K562 (cell line): Measurements from ENCODE around the gene ADRB2. TPM values are rescaled to one million over a fixed set of nuclear protein-coding genes. Genes with fewer than 3 reads are reported as not detected.

Experiments
- ATAC-seq: fragments of 200-7000 bp; cut with Tn5 transposase; 3 replicates; pipeline ENCODE4 v1.9.1; 2020; ENCODE audit warnings: moderate library complexity
- BruUV-seq: library from RNA; stranded (reverse); fragments of 400-500 nt; replicated peaks from 2 replicates; lab custom pipeline; 2021; lab: Mats Ljungman, UMichigan
- CTCF ChIA-PET: fragments of 300-600 bp; formaldehyde crosslinking; extraction: SDS; loops from one replicate; lab custom pipeline; 2021; ENCODE audit warnings: low intra/inter-chr PET ratio; lab: Yijun Ruan, JAX
- POLR2A ChIA-PET: fragments of 300-600, 350-650 bp; sonication (Branson Sonifier 250); formaldehyde crosslinking; extraction: SDS; loops from one replicate; lab custom pipeline; 2021; ENCODE audit warnings: antibody characterized with exemption, inconsistent platforms; lab: Yijun Ruan, JAX
- DNase-seq, 4 experiments: peaks; one replicate each; pipeline versions ENCODE4 v3.0.0 to v3.0.0-alpha.2; 2011 to 2018; ENCODE audit warnings: low spot score in 3 of 4, mixed read lengths in 3 of 4; ENCODE audit errors: extremely low read depth in 1 of 4
- FAIRE-seq: peaks from 2 replicates; lab custom pipeline; 2011; peaks lifted over from hg19 to GRCh38; lab: Jason Lieb, UNC
- H2AFZ ChIP-seq: 2 replicates; pipeline ENCODE4 v1.6.0; 2011; ENCODE audit warnings: low read depth, low read length, control low read depth, inconsistent platforms
- H3K27ac ChIP-seq: fragments of 200-600 bp; 3 replicates; pipeline ENCODE4 v1.8.0; 2011; ENCODE audit warnings: low read depth, mild to moderate bottlenecking, control low read depth, inconsistent platforms, low read length, moderate library complexity, mixed read lengths; ENCODE audit errors: extremely low read depth
- H3K27me3 ChIP-seq, 2 experiments: fragments of 300-600 bp in 1 of 2; 2 replicates in 1 of 2; 3 replicates in 1 of 2; pipeline versions ENCODE4 v1.6.0 to v1.8.0; 2011; ENCODE audit warnings: inconsistent platforms in 2 of 2, low read length in 2 of 2, mild to moderate bottlenecking in 1 of 2, mixed read lengths in 1 of 2, moderate library complexity in 1 of 2; ENCODE audit not compliant: control insufficient read depth in 2 of 2, insufficient read depth in 2 of 2
- H3K36me3 ChIP-seq: fragments of 300-600 bp; 3 replicates; pipeline ENCODE4 v1.8.0; 2011; ENCODE audit warnings: mild to moderate bottlenecking, low read length, inconsistent platforms; ENCODE audit not compliant: control insufficient read depth, insufficient read depth
- H3K4me1 ChIP-seq, 2 experiments: fragments of 200-600 bp in 1 of 2; replicated peaks in 1 of 2; 2 replicates in 1 of 2; 3 replicates in 1 of 2; pipeline versions ENCODE4 v1.5.1 to v1.8.0; 2011; ENCODE audit warnings: inconsistent platforms in 2 of 2, low read length in 2 of 2, mild to moderate bottlenecking in 1 of 2, mixed read lengths in 1 of 2, moderate library complexity in 1 of 2; ENCODE audit not compliant: control insufficient read depth in 2 of 2, insufficient read depth in 2 of 2
- H3K4me2 ChIP-seq: 2 replicates; pipeline ENCODE4 v1.6.1; 2011; ENCODE audit warnings: low read length, control low read depth, inconsistent platforms, mixed read lengths; ENCODE audit not compliant: insufficient read depth
- H3K4me3 ChIP-seq: fragments of 200-600 bp; sonication (generic), shearing (Covaris generic); 2 replicates; pipeline ENCODE4 v1.5.1; 2016; ENCODE audit warnings: control low read depth, inconsistent platforms
- H3K79me2 ChIP-seq: fragments of 200-600 bp; 3 replicates; pipeline ENCODE4 v1.8.0; 2011; ENCODE audit warnings: low read length, inconsistent platforms; ENCODE audit not compliant: control insufficient read depth, insufficient read depth
- H3K9ac ChIP-seq, 2 experiments: 2 replicates each; pipeline versions ENCODE4 v1.6.0 to v1.6.1; 2011; ENCODE audit warnings: low read depth in 2 of 2, low read length in 2 of 2, control low read depth in 1 of 2, inconsistent platforms in 1 of 2, mild to moderate bottlenecking in 1 of 2, mixed read lengths in 1 of 2; ENCODE audit not compliant: insufficient read depth in 1 of 2
- H3K9me1 ChIP-seq: one replicate; pipeline ENCODE4 v1.6.0; 2011; ENCODE audit warnings: inconsistent platforms, mild to moderate bottlenecking, low read length, moderate library complexity; ENCODE audit not compliant: control insufficient read depth, insufficient read depth
- H3K9me3 ChIP-seq: replicated peaks from 2 replicates; pipeline ENCODE4 v1.5.1; 2011; ENCODE audit warnings: low read depth, low read length, inconsistent platforms; ENCODE audit not compliant: control insufficient read depth, insufficient read depth
- H4K20me1 ChIP-seq: replicated peaks from 2 replicates; pipeline ENCODE4 v1.6.1; 2011; ENCODE audit warnings: low read length, inconsistent platforms, mixed read lengths; ENCODE audit not compliant: control insufficient read depth, insufficient read depth
- CBX3 ChIP-seq, 2 experiments: IDR thresholded peaks; 1 replicate in 1 of 2; 2 replicates in 1 of 2; pipeline ENCODE4 v1.6.1; 2012; ENCODE audit warnings: inconsistent platforms in 2 of 2, low read length in 2 of 2, borderline replicate concordance in 1 of 2, control low read depth in 1 of 2
- DPF2 ChIP-seq: fragments of 450-650 bp; IDR thresholded peaks from 2 replicates; pipeline ENCODE4 v1.6.1; 2016
- GTF2F1 ChIP-seq: IDR thresholded peaks from 2 replicates; pipeline ENCODE4 v1.6.1; 2011; ENCODE audit warnings: low read depth, low read length, improper control_type of control experiment
- HNRNPH1 ChIP-seq: fragments of 200-400 bp; formaldehyde crosslinking; optimal IDR thresholded peaks from 2 replicates; pipeline ENCODE3; 2017; ENCODE audit warnings: low read depth, mild to moderate bottlenecking, low read length, moderate library complexity
- MLX ChIP-seq, 2 experiments: fragments of 450-650 bp in 1 of 2; sonication (generic) in 1 of 2; formaldehyde crosslinking; conservative IDR thresholded peaks; 2 replicates each; pipeline versions ENCODE4 v1.4.0 to v1.8.1; 2020 to 2022; ENCODE audit warnings: mild to moderate bottlenecking in 1 of 2, missing genetic modification reagents in 1 of 2
- NCOA2 ChIP-seq, 2 experiments: fragments of 450-650 bp; IDR thresholded peaks; 2 replicates each; pipeline ENCODE4 v1.6.1; 2018; ENCODE audit warnings: mild to moderate bottlenecking in 2 of 2, moderate library complexity in 1 of 2; ENCODE audit not compliant: partially characterized antibody in 2 of 2
- NFIC ChIP-seq: fragments of 450-650 bp; IDR thresholded peaks from 2 replicates; pipeline ENCODE4 v1.6.1; 2017; ENCODE audit warnings: mild to moderate bottlenecking, inconsistent platforms
- WGBS: fragments of 100-300 bp; shearing (Covaris generic); methylation state at CpG from one replicate; pipeline ENCODE4 v1.1.6; 2016; ENCODE audit warnings: low coverage, mixed read lengths; ENCODE audit not compliant: insufficient coverage; ENCODE audit errors: missing lambda C conversion rate; 5-methylcytosine and 5-hydroxymethylcytosine counted together
- in situ Hi-C: fragments of 300-500 bp; cut with MboI; formaldehyde crosslinking; loops from 4 replicates; pipeline ENCODE4 v1.15.0; 2018; ENCODE audit warnings: inconsistent platforms, mixed read lengths
- intact Hi-C: fragments of 100-400 bp; cut with micrococcal nuclease; formaldehyde crosslinking; loops from 2 replicates; pipeline ENCODE4 v1.14.2; 2022
- polyA plus RNA-seq, 8 experiments: library from polyadenylated mRNA; depleted of rRNA in 4 of 8; stranded (reverse) in 5 of 8; unstranded in 3 of 8; fragments of >200 nt; fragmentation: Nextera tagmentation in 2 of 8; fragmentation: Illumina TruSeq in 1 of 8; extraction: Ambion mirVana in 2 of 8; extraction: Trizol in 1 of 8; gene quantifications; 2 replicates each; pipeline versions ENCODE4 v1.2.1 to v1.2.3, GENCODE V29; 2011 to 2014; ENCODE audit warnings: inconsistent platforms in 1 of 8, missing spikeins in 1 of 8
- total RNA-seq, 7 experiments: library from RNA; depleted of rRNA in 6 of 7; stranded (reverse); fragments of >200 nt in 6 of 7; fragmentation: Illumina TruSeq in 2 of 7; extraction: Trizol in 2 of 7; gene quantifications; 2 replicates each; pipeline versions ENCODE4 v1.2.1 to v1.2.3, GENCODE V29; 2011 to 2021; ENCODE audit warnings: low replicate concordance in 1 of 7

Gene ADRB2
- total and polyA plus RNA-seq, 9 of the 15 experiments (the other 6 are each of a cell fraction or from before 2014, with no cell fraction given) = 0.01 to 0.18 (median 0.04) TPM; not detected in 2

- TF ChIP-seq MLX (CRISPR knock-in tag; conservative IDR thresholded peaks at IDR 0.05) (no peak), GTF2F1 (no peak), DPF2 (peak; percentile 20; the same call in 1 of the 2 replicates)
Observed at GRCh38 chr5:148808864-148809642, 17.4 kb upstream of the ADRB2 start (continued).

GRCh38 chr5:148809781-148810524, 16.5 kb upstream of the ADRB2 start:
- Histone ChIP-seq H3K27ac (no peak overlapping the region), H3K36me3 (no peaks in the 10 kb centered on the region), H3K4me3 (no peak overlapping the region), H3K4me1 (peaks cover 25 to 47% of the 10 kb centered on the region in 2 experiments), H4K20me1 (no peaks in the 10 kb centered on the region), H3K79me2 (no peaks in the 10 kb centered on the region), H3K9ac (no peak overlapping the region), H3K9me3 (no peaks in the 10 kb centered on the region), H3K4me2 (peak overlapping the region; percentile 32; the same call in 1 of the 2 replicates), H2AFZ (peak overlapping the region; percentile 28), H3K9me1 (no peaks in the 10 kb centered on the region), H3K27me3 (no peaks in the 10 kb centered on the region)
- TF ChIP-seq NFIC (peak; percentile 59; the same call in 1 of the 2 replicates), NCOA2 (IDR thresholded peaks at IDR 0.05; ENCODE audit: partially characterized antibody in 2 of 2) (no peak), HNRNPH1 (no peak), CBX3 (IDR thresholded peaks at IDR 0.05; ENCODE audit: borderline replicate concordance in 1 of 2, low read length in 2 of 2) (no peak)
- DNase-seq (no peak), FAIRE-seq (no peak), ATAC-seq (no peak)
- 49% methylated on average over 3 of the region's 3 CpGs for WGBS
- ChIA-PET CTCF (no interaction called here), POLR2A (no interaction called here)
- intact Hi-C loops = loop anchor here (5.0 kb wide), 1 partner anchor 63 kb away; no protein-coding TSS in a partner anchor
- BruUV-seq = no TSS peak
- in situ Hi-C loops = no loop called here
